Effector memory CD4-positive, alpha-beta T cell (primary cell): ENCODE measurements around the gene CCDC88C.
"Not testable (repeated sequence)": the region's sequence is repeated elsewhere in the genome, so short reads cannot be mapped to it uniquely, and the experiment has no call there.

Source experiments
- DNase-seq, 3 donors: peaks; one replicate each; pipeline ENCODE4 v3.0.0-alpha.2; 2020
- H3K27ac ChIP-seq: 2 replicates; pipeline ENCODE4 v1.7.0; 2013; ENCODE audit warnings: mild to moderate bottlenecking, low read length, moderate library complexity; ENCODE audit not compliant: insufficient read depth, poor library complexity, severe bottlenecking
- H3K27me3 ChIP-seq: replicated peaks from 2 replicates; pipeline ENCODE4 v1.7.0; 2013; ENCODE audit warnings: mild to moderate bottlenecking, low read length; ENCODE audit not compliant: insufficient read depth, control insufficient read depth, poor library complexity, severe bottlenecking
- H3K36me3 ChIP-seq: 2 replicates; pipeline ENCODE4 v1.7.0; 2013; ENCODE audit warnings: mild to moderate bottlenecking, low read length, moderate library complexity; ENCODE audit not compliant: control insufficient read depth, insufficient read depth
- H3K4me1 ChIP-seq: 2 replicates; pipeline ENCODE4 v1.7.0; 2013; ENCODE audit warnings: low read length, mild to moderate bottlenecking; ENCODE audit not compliant: control insufficient read depth, insufficient read depth, poor library complexity, severe bottlenecking
- H3K4me3 ChIP-seq: 2 replicates; pipeline ENCODE4 v1.7.0; 2013; ENCODE audit warnings: low read length, low read depth, mild to moderate bottlenecking; ENCODE audit not compliant: insufficient read depth, poor library complexity, severe bottlenecking
- H3K9me3 ChIP-seq: 2 replicates; pipeline ENCODE4 v1.7.0; 2013; ENCODE audit warnings: mild to moderate bottlenecking, low read length, moderate library complexity; ENCODE audit not compliant: control insufficient read depth

CCDC88C gene

GRCh38 chr14:91254461-91254860 is 163.2 kb downstream of the CCDC88C start:
- no peaks in the 10 kb centered on the region for H3K27me3 ChIP-seq
- peaks cover 61% of the 10 kb centered on the region for H3K4me1 ChIP-seq
- peak overlapping the region; percentile 78 for H3K27ac ChIP-seq
- no peak overlapping the region for H3K4me3 ChIP-seq
- no peaks in the 10 kb centered on the region for H3K36me3 ChIP-seq
- no peak for DNase-seq
- no peaks in the 10 kb centered on the region for H3K9me3 ChIP-seq

- H3K9me3 ChIP-seq, result no peaks in the 10 kb centered on the region
- no peak for DNase-seq
- H3K27ac ChIP-seq, result peak overlapping the region; percentile 78
- H3K4me3 ChIP-seq, result peak overlapping the region; percentile 58
- H3K36me3 ChIP-seq, result no peaks in the 10 kb centered on the region
- H3K27me3 ChIP-seq, result no peaks in the 10 kb centered on the region
- H3K4me1 ChIP-seq, result peaks cover 67% of the 10 kb centered on the region
Measured at GRCh38 chr14:91253795-91254323, 163.8 kb downstream of the CCDC88C start.

- DNase-seq, result peak in 2 of 3 donors; percentile 38 to 50
- Histone ChIP-seq H3K27ac (peak overlapping the region; percentile 78), H3K4me1 (peaks cover 72% of the 10 kb centered on the region)
Measured at GRCh38 chr14:91252871-91253794, 164.5 kb downstream of the CCDC88C start.

GRCh38 chr14:91250912-91251311 is 166.7 kb downstream of the CCDC88C start:
- Histone ChIP-seq H3K27me3 (no peaks in the 10 kb centered on the region), H3K4me3 (no peak overlapping the region), H3K9me3 (no peaks in the 10 kb centered on the region), H3K36me3 (no peaks in the 10 kb centered on the region), H3K4me1 (peaks cover 82% of the 10 kb centered on the region), H3K27ac (peak overlapping the region; percentile 66)
- DNase-seq, result no peak

More at GRCh38 chr14:91252871-91253794, 164.5 kb downstream of the CCDC88C start:
- peak overlapping the region; percentile 63 for H3K4me3 ChIP-seq
- H3K9me3 ChIP-seq, result no peaks in the 10 kb centered on the region
- no peaks in the 10 kb centered on the region for H3K27me3 ChIP-seq
- no peaks in the 10 kb centered on the region for H3K36me3 ChIP-seq

GRCh38 chr14:91249841-91250616 is 167.6 kb downstream of the CCDC88C start:
- Histone ChIP-seq H3K9me3 (no peaks in the 10 kb centered on the region), H3K27ac (peak overlapping the region; percentile 66), H3K36me3 (no peaks in the 10 kb centered on the region), H3K4me3 (no peak overlapping the region), H3K27me3 (no peaks in the 10 kb centered on the region), H3K4me1 (peaks cover 84% of the 10 kb centered on the region)
- DNase-seq, result peak; percentile 48 to 61 (median 53)

- H3K27ac ChIP-seq, result peak overlapping the region; percentile 96
- H3K4me1 ChIP-seq, result peaks cover 78% of the 10 kb centered on the region
- no peak overlapping the region for H3K4me3 ChIP-seq
- no peaks in the 10 kb centered on the region for H3K27me3 ChIP-seq
- H3K36me3 ChIP-seq, result no peaks in the 10 kb centered on the region
- DNase-seq, result peak; percentile 79 to 83 (median 83)
- H3K9me3 ChIP-seq, result no peaks in the 10 kb centered on the region
Measured at GRCh38 chr14:91246051-91246852, 171.4 kb downstream of the CCDC88C start.

- Histone ChIP-seq H3K27ac (peak overlapping the region; percentile 96), H3K4me3 (peak overlapping the region; percentile 39), H3K4me1 (peaks cover 78% of the 10 kb centered on the region)
- DNase-seq, H3K36me3 ChIP-seq, H3K27me3 ChIP-seq, H3K9me3 ChIP-seq: not testable (repeated sequence)
Measured at GRCh38 chr14:91245616-91246015, 172.0 kb downstream of the CCDC88C start.

GRCh38 chr14:91245029-91245428 is 172.6 kb downstream of the CCDC88C start:
- peak; percentile 71 to 73 (median 71) for DNase-seq
- Histone ChIP-seq H3K4me1 (peaks cover 73% of the 10 kb centered on the region), H3K9me3 (no peaks in the 10 kb centered on the region), H3K4me3 (peak overlapping the region; percentile 39), H3K27me3 (no peaks in the 10 kb centered on the region), H3K36me3 (no peaks in the 10 kb centered on the region), H3K27ac (peak overlapping the region; percentile 96)

GRCh38 chr14:91244501-91244901 is 173.1 kb downstream of the CCDC88C start, which contains the start of gene GPR68:
Gene GPR68 (minus strand): TSS chr14:91244704. CDS start chr14:91235050, 9,654 bp downstream.
- no peak for DNase-seq
- H3K9me3 ChIP-seq, result no peaks in the 10 kb centered on the region
- peak within 1 kb of the TSS; percentile 96 for H3K27ac ChIP-seq
- H3K36me3 ChIP-seq, result no peaks in the 10 kb centered on the region
- no peaks in the 10 kb centered on the region for H3K27me3 ChIP-seq
- H3K4me1 ChIP-seq, result peaks cover 67% of the 10 kb centered on the region
- H3K4me3 ChIP-seq, result peak within 1 kb of the TSS; percentile 39
